SIG-M5 (cell line): ENCODE data around the gene STRN4.
"Not testable (repeated sequence)": the region's sequence is repeated elsewhere in the genome, so short reads cannot be mapped to it uniquely, and the experiment has no call there.

Source experiments
- DNase-seq: peaks from one replicate; lab custom pipeline; 2025; lab: John Stamatoyannopoulos, UW

STRN4 gene

GRCh38 chr19:46713781-46714443 is 32.3 kb downstream of the STRN4 start:
- no peak for DNase-seq

- DNase-seq = not testable (repeated sequence)
Observed at GRCh38 chr19:46712768-46713338, 33.4 kb downstream of the STRN4 start.

GRCh38 chr19:46710687-46711086 is 35.6 kb downstream of the STRN4 start:
- DNase-seq = no peak

GRCh38 chr19:46704379-46705076 is 41.7 kb downstream of the STRN4 start:
- no peak for DNase-seq

GRCh38 chr19:46700704-46701103 is 45.5 kb downstream of the STRN4 start:
- no peak for DNase-seq

GRCh38 chr19:46698395-46699321 is 47.6 kb downstream of the STRN4 start:
- DNase-seq = no peak

GRCh38 chr19:46697204-46697960 is 48.9 kb downstream of the STRN4 start:
- DNase-seq = peak; percentile 30

GRCh38 chr19:46696866-46697203 is 49.4 kb downstream of the STRN4 start:
- no peak for DNase-seq

GRCh38 chr19:46696052-46696451 is 50.2 kb downstream of the STRN4 start:
- DNase-seq = no peak

GRCh38 chr19:46693760-46694159 is 52.5 kb downstream of the STRN4 start:
- DNase-seq = no peak

GRCh38 chr19:46692918-46693722 is 53.1 kb downstream of the STRN4 start:
- no peak for DNase-seq

GRCh38 chr19:46691948-46692347 is 54.3 kb downstream of the STRN4 start:
- DNase-seq = no peak

- no peak for DNase-seq
Observed at GRCh38 chr19:46691104-46691503, 55.1 kb downstream of the STRN4 start.

- DNase-seq = no peak
Observed at GRCh38 chr19:46689358-46689757, 56.9 kb downstream of the STRN4 start.

GRCh38 chr19:46687438-46688145 is 58.7 kb downstream of the STRN4 start:
- DNase-seq = no peak

GRCh38 chr19:46685189-46685588 is 61.1 kb downstream of the STRN4 start:
- no peak for DNase-seq

- DNase-seq = no peak
Observed at GRCh38 chr19:46678110-46678732, 68.0 kb downstream of the STRN4 start.

GRCh38 chr19:46674416-46675178 is 71.7 kb downstream of the STRN4 start:
- no peak for DNase-seq

- DNase-seq = no peak
Observed at GRCh38 chr19:46670813-46671212, 75.4 kb downstream of the STRN4 start.
